Panc1 (cell line): Measurements from ENCODE around the gene TSPAN3. TPM values are rescaled to one million over a fixed set of nuclear protein-coding genes. Genes with fewer than 3 reads are reported as not detected.

Experiments used
- ATAC-seq: fragments of 200-7000 bp; cut with Tn5 transposase; 2 replicates; pipeline ENCODE4 v1.9.1; 2020; ENCODE audit warnings: mild to moderate bottlenecking, moderate library complexity
- BruUV-seq: library from RNA; stranded (reverse); fragments of 400-500 nt; replicated peaks from 2 replicates; lab custom pipeline; 2021; lab: Mats Ljungman, UMichigan
- CTCF ChIA-PET: fragments of 300-600 bp; sonication (Branson Sonifier 250); formaldehyde crosslinking; loops from one replicate; lab custom pipeline; 2022; ENCODE audit warnings: antibody characterized with exemption; lab: Charles Lee
- POLR2A ChIA-PET: fragments of 300-600 bp; sonication (Branson Sonifier 250); formaldehyde crosslinking; loops from one replicate; lab custom pipeline; 2022; ENCODE audit warnings: antibody characterized with exemption; lab: Charles Lee
- DNase-seq: peaks from one replicate; pipeline ENCODE4 v3.0.0-alpha.2; 2010; ENCODE audit warnings: low read depth, low spot score
- H3K27ac ChIP-seq: 2 replicates; pipeline ENCODE4 v1.5.1; 2011; ENCODE audit warnings: mild to moderate bottlenecking, low read length, inconsistent platforms
- H3K27me3 ChIP-seq: fragments of 200-500 bp; sonication (Bioruptor generic); 2 replicates; pipeline ENCODE4 v1.6.0; 2014; ENCODE audit warnings: low read length, inconsistent platforms; ENCODE audit not compliant: control insufficient read depth, insufficient read depth
- H3K36me3 ChIP-seq: fragments of 200-500 bp; sonication (Bioruptor generic); 2 replicates; pipeline ENCODE4 v1.5.1; 2014; ENCODE audit warnings: inconsistent platforms, mild to moderate bottlenecking, low read length, moderate library complexity; ENCODE audit not compliant: control insufficient read depth, insufficient read depth
- H3K4me1 ChIP-seq: 2 replicates; pipeline ENCODE4 v1.5.1; 2011; ENCODE audit warnings: inconsistent platforms, mild to moderate bottlenecking, low read length, moderate library complexity; ENCODE audit not compliant: control insufficient read depth, insufficient read depth
- H3K4me3 ChIP-seq, 2 experiments: 2 replicates each; pipeline ENCODE4 v1.5.1; 2011 to 2012; ENCODE audit warnings: low read depth in 2 of 2, low read length in 2 of 2, mild to moderate bottlenecking in 2 of 2, inconsistent platforms in 1 of 2, moderate library complexity in 1 of 2
- H3K9me3 ChIP-seq: fragments of 200-500 bp; sonication (Bioruptor generic); 2 replicates; pipeline ENCODE4 v1.5.1; 2014; ENCODE audit warnings: low read depth, mild to moderate bottlenecking, inconsistent platforms, low read length, moderate library complexity; ENCODE audit not compliant: control insufficient read depth, insufficient read depth
- POLR2AphosphoS5 ChIP-seq: IDR thresholded peaks from 2 replicates; pipeline ENCODE4 v1.6.1; 2012; ENCODE audit warnings: mild to moderate bottlenecking, low read depth, low read length, moderate library complexity
- SIN3A ChIP-seq: IDR thresholded peaks from 2 replicates; pipeline ENCODE4 v1.6.1; 2012; ENCODE audit warnings: low read depth, mild to moderate bottlenecking, low read length, moderate library complexity, borderline replicate concordance; ENCODE audit not compliant: insufficient read depth
- TCF7L2 ChIP-seq: IDR thresholded peaks from 2 replicates; pipeline ENCODE4 v1.6.1; 2011; ENCODE audit warnings: mild to moderate bottlenecking, low read depth, low read length, inconsistent platforms
- in situ Hi-C: cut with HindIII; loops from 2 replicates; pipeline ENCODE4 v1.10.0; 2016; ENCODE audit warnings: low sequenced_read_pairs, low pct_unique_long_range_greater_than_20kb
- intact Hi-C: fragments of 100-400 bp; cut with micrococcal nuclease; formaldehyde crosslinking; loops from one replicate; pipeline ENCODE4 v1.10.0; 2022; ENCODE audit not compliant: unreplicated experiment
- total RNA-seq: library from RNA; stranded (reverse); gene quantifications from one replicate; pipeline ENCODE4 v1.2.1, GENCODE V29; 2021; ENCODE audit not compliant: unreplicated experiment
- TF ChIP-seq, protein P1 (sequence below), 2 experiments: IDR thresholded peaks; 2 replicates each; pipeline ENCODE4 v1.6.1; 2011 to 2012; ENCODE audit warnings: low read depth in 2 of 2, control low read depth in 1 of 2, low read length in 1 of 2, mild to moderate bottlenecking in 1 of 2, moderate library complexity in 1 of 2; ENCODE audit not compliant: insufficient read depth in 1 of 2
- TF ChIP-seq, protein P2 (sequence below): fragments of 450-650 bp; IDR thresholded peaks from 2 replicates; pipeline ENCODE4 v1.5.1; 2017; ENCODE audit warnings: mild to moderate bottlenecking

The TSPAN3 gene
- total RNA-seq, 1 experiment from 2014 or later = 130 TPM

DNA sequence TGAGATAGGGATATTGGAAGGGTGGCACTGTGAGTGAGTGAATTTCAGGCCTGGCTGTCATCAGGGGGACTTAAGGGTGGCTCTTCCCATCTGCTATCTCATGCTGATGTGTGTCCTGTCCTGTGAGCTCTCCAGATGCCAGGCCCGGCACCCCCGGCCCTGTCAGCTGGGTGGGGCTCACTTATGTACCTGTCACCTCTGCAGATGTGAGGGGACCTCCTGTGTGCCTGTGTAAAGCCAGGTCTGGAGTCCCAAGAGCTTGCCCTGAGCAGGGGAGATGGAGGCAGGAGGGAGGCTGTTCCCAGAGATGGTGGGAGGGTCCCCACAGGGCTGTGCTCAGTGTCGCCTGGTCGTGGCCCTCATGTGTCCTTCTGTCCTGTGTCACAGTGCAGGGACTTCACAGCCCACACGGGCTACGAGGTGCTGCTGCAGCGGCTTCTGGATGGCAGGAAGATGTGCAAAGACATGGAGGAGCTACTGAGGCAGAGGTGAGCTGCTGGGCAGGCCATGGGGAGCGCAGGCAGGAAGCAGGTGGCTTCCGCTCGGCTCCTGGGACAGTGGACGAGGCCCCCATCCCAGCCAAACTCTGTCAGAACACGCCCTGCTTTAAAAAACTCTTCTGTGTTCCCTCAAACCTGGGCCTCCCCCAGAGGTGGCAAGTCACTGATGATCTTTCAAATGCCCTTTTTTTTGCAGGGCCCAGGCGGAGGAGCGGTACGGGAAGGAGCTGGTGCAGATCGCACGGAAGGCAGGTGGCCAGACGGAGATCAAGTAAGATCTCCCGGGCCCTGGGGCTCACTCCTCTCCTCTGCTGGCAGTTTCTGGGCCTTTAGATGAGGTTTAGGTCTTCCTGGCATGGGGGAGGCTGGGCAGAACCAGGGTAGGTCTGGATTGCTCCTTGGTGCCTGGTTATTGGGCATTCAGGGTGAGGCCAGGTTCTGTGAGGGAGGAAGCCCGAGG lies 52.9 kb downstream of the TSPAN3 start:
- no peak for TF ChIP-seq POLR2AphosphoS5
- TF ChIP-seq, protein P1, sequence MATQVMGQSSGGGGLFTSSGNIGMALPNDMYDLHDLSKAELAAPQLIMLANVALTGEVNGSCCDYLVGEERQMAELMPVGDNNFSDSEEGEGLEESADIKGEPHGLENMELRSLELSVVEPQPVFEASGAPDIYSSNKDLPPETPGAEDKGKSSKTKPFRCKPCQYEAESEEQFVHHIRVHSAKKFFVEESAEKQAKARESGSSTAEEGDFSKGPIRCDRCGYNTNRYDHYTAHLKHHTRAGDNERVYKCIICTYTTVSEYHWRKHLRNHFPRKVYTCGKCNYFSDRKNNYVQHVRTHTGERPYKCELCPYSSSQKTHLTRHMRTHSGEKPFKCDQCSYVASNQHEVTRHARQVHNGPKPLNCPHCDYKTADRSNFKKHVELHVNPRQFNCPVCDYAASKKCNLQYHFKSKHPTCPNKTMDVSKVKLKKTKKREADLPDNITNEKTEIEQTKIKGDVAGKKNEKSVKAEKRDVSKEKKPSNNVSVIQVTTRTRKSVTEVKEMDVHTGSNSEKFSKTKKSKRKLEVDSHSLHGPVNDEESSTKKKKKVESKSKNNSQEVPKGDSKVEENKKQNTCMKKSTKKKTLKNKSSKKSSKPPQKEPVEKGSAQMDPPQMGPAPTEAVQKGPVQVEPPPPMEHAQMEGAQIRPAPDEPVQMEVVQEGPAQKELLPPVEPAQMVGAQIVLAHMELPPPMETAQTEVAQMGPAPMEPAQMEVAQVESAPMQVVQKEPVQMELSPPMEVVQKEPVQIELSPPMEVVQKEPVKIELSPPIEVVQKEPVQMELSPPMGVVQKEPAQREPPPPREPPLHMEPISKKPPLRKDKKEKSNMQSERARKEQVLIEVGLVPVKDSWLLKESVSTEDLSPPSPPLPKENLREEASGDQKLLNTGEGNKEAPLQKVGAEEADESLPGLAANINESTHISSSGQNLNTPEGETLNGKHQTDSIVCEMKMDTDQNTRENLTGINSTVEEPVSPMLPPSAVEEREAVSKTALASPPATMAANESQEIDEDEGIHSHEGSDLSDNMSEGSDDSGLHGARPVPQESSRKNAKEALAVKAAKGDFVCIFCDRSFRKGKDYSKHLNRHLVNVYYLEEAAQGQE (IDR thresholded peaks at IDR 0.05; ENCODE audit: insufficient read depth in 1 of 2, low read depth in 2 of 2, low read length in 1 of 2) = no peak
- TF ChIP-seq, protein P2, sequence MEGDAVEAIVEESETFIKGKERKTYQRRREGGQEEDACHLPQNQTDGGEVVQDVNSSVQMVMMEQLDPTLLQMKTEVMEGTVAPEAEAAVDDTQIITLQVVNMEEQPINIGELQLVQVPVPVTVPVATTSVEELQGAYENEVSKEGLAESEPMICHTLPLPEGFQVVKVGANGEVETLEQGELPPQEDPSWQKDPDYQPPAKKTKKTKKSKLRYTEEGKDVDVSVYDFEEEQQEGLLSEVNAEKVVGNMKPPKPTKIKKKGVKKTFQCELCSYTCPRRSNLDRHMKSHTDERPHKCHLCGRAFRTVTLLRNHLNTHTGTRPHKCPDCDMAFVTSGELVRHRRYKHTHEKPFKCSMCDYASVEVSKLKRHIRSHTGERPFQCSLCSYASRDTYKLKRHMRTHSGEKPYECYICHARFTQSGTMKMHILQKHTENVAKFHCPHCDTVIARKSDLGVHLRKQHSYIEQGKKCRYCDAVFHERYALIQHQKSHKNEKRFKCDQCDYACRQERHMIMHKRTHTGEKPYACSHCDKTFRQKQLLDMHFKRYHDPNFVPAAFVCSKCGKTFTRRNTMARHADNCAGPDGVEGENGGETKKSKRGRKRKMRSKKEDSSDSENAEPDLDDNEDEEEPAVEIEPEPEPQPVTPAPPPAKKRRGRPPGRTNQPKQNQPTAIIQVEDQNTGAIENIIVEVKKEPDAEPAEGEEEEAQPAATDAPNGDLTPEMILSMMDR = no peak
- TF ChIP-seq TCF7L2 = no peak
- no peak for TF ChIP-seq SIN3A
- intact Hi-C loops = no loop called here
- ATAC-seq (no peak), DNase-seq (no peak)
- Histone ChIP-seq H3K36me3 (no peaks in the 10 kb centered on the region), H3K27me3 (no peaks in the 10 kb centered on the region), H3K4me1 (no peaks in the 10 kb centered on the region), H3K9me3 (no peaks in the 10 kb centered on the region), H3K4me3 (no peak overlapping the region), H3K27ac (no peak overlapping the region)
- no TSS peak for BruUV-seq
- ChIA-PET CTCF (no interaction called here), POLR2A (no interaction called here)
- in situ Hi-C loops = no loop called here

DNA sequence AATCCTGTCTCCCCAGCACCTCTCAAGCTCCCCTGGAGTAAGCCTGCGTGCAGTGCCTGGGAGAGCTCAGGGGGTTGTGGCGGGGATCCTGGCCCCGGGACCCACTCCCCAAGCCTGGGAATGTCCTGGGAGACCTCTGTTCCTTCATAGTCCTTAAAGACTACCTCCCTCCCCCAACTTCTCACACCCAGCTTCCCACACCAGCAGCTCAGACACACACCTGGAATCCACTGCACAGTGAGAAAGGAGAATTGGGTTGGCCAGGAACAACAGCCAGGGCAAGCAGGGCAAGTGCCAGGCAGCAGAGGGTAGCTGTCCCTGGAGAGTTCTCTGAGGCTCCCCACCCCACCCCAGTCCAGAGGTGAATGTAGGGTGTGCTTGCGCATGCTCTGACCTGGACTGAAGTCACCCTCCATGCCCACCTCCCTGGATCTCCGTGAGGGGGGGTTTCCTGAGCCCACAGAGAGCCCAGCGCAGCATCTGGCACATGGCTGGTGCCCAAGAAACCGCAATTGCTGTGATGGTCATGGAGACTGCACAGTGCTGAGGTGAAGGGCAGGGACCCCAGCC lies 53.7 kb downstream of the TSPAN3 start:
- ATAC-seq = no peak
- ChIA-PET POLR2A (no interaction called here), CTCF (no interaction called here)
- Histone ChIP-seq H3K27me3 (no peaks in the 10 kb centered on the region), H3K36me3 (no peaks in the 10 kb centered on the region), H3K4me3 (no peak overlapping the region), H3K4me1 (no peaks in the 10 kb centered on the region), H3K27ac (no peak overlapping the region), H3K9me3 (no peaks in the 10 kb centered on the region)
- TF ChIP-seq POLR2AphosphoS5 (no peak), SIN3A (no peak), TCF7L2 (no peak)
- TF ChIP-seq, protein P2 = no peak
- TF ChIP-seq, protein P1 (IDR thresholded peaks at IDR 0.05; ENCODE audit: insufficient read depth in 1 of 2, low read depth in 2 of 2, low read length in 1 of 2) = no peak
- DNase-seq = no peak
- intact Hi-C loops (no loop called here), in situ Hi-C loops (no loop called here)
- no TSS peak for BruUV-seq
